Cerebellar cortex (tissue), 1 donor: ENCODE results near the gene CREBZF.
A peak's percentile ranks its signal among the peaks of the same experiment; 100 is the strongest.
"Not testable (repeated sequence)": the region's sequence is repeated elsewhere in the genome, so short reads cannot be mapped to it uniquely, and the experiment has no call there.

Experiments
- DNase-seq: peaks from one replicate; pipeline ENCODE4 v3.0.0-alpha.2; 2015; ENCODE audit warnings: low spot score

The CREBZF gene

DNA sequence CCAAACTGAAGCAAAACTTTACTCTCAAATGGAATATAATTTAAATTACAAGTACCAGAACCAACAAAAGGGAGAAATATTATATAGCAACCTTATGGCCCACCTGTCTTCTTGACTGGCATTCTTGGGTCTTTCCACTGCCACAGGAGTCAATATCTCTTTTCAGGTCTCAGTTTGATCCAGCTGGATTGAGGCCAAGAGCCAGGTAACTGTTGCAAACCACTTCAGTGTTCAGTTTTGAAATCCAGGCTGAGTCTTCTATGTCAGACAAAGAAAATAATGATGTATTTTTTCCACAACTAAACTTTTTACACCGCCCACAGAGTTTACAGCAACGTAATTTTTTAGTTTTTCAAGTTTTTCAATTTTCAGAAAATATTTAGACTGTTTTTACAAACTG is 38.4 kb downstream of the CREBZF start:
- peak; percentile 28 for DNase-seq

DNA sequence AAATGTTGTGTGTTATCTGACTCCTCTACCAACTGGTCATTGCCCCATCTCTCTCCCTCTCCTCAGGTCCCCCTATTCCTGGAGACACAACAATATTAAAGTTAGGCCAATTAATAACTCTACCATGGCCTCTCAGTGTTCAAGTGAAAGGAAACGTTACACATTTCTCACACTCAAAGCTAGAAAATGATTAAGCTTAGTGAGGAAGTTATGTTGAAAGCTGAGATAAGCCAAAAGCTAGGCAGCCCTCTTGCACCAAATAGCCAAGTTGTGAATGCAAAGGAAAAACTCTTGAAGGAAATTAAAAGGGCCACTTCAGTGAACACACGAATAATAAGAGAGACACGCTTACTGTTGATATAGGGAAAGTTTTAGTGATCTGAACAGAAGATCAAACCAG is 44.7 kb downstream of the CREBZF start:
- DNase-seq, result no peak

DNA sequence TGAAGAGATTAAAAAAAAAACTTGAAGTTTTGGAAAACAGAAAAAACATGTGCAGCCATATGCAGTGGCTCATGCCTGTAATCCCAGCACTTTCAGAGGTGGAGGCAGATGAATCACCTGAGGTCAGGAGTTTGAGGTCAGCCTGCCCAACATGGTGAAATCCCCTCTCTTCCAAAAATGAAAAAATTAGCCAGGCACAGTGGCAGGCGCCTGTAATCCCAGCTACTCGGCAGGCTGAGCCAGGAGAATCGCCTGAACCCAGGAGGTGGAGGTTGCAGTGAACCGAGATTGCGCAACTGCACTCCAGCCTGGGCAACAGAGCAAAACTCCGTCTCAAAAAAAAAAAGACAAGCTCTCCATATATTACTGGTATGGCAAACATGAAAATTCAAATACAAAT is 45.4 kb downstream of the CREBZF start:
- no peak for DNase-seq

DNA sequence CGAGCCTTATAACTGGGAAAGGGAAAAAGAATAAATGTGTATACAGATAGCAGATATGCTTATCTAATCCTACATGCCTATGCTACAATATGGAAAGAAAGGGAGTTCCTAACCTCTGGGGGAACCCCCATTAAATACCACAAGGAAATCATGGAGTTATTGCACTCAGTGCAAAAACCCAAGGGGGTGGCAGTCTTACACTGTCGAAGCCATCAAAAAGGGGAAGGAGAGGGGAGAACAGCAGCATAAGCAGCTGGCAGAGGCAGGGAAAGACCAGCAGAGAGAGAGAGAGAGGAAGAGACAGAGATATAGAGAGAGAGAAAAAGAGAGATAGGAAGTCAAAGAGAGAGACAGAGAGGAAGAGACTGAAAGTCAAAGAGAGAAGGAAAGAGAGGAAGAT is 53.3 kb downstream of the CREBZF start:
- DNase-seq, result not testable (repeated sequence)
